Activated CD4-positive, alpha-beta T cell treated with anti-CD3 and anti-CD28 coated beads, Interleukin-2, Interleukin-6, amounts not matched to agents 100 ng/mL and 50 ng/mL, durations not matched to agents 16 hours and 8 hours (primary cell): Measurements from ENCODE around the gene DNAJC7.

Experiments used
- DNase-seq: peaks from one replicate; pipeline ENCODE4 v3.0.0-alpha.2; 2020

Gene DNAJC7

GRCh38 chr17:42016941-42017865 is at the start of gene DNAJC7:
Gene DNAJC7, minus strand, starts transcription at chr17:42017439. Its CDS starts 23 bp downstream, at chr17:42017416.
- peak; percentile 95 for DNase-seq

- no peak for DNase-seq
Observed at GRCh38 chr17:42065201-42065600, 48.0 kb upstream of the DNAJC7 start.

- DNase-seq, result no peak
Observed at GRCh38 chr17:42062681-42063080, 45.4 kb upstream of the DNAJC7 start.

GRCh38 chr17:42061646-42062487 is 44.6 kb upstream of the DNAJC7 start:
- no peak for DNase-seq

GRCh38 chr17:42060231-42060630 is 43.0 kb upstream of the DNAJC7 start:
- DNase-seq, result no peak

- DNase-seq, result no peak
Observed at GRCh38 chr17:42059815-42060214, 42.6 kb upstream of the DNAJC7 start.

GRCh38 chr17:42058063-42058462 is 40.8 kb upstream of the DNAJC7 start:
- DNase-seq, result no peak

GRCh38 chr17:42056635-42057034 is 39.4 kb upstream of the DNAJC7 start:
- no peak for DNase-seq

GRCh38 chr17:42055496-42055895 is 38.3 kb upstream of the DNAJC7 start:
- DNase-seq, result no peak

- no peak for DNase-seq
Observed at GRCh38 chr17:42055027-42055426, 37.8 kb upstream of the DNAJC7 start.

GRCh38 chr17:42053731-42054500 is 36.7 kb upstream of the DNAJC7 start:
- DNase-seq, result no peak

- DNase-seq, result no peak
Observed at GRCh38 chr17:42052346-42052877, 35.2 kb upstream of the DNAJC7 start.

- no peak for DNase-seq
Observed at GRCh38 chr17:42051645-42052044, 34.4 kb upstream of the DNAJC7 start.

GRCh38 chr17:42051013-42051400 is 33.8 kb upstream of the DNAJC7 start:
- DNase-seq, result no peak

- peak; percentile 38 for DNase-seq
Observed at GRCh38 chr17:42050393-42051012, 33.3 kb upstream of the DNAJC7 start, which contains the start of gene C17orf113. Gene C17orf113, minus strand, starts transcription at chr17:42050601. Its CDS starts 7,225 bp downstream, at chr17:42043376.

- DNase-seq, result no peak
Observed at GRCh38 chr17:42049834-42050392, 32.7 kb upstream of the DNAJC7 start.

- DNase-seq, result no peak
Observed at GRCh38 chr17:42047343-42047742, 30.1 kb upstream of the DNAJC7 start.

- DNase-seq, result no peak
Observed at GRCh38 chr17:42045719-42046118, 28.5 kb upstream of the DNAJC7 start.

- DNase-seq, result no peak
Observed at GRCh38 chr17:42042598-42043319, 25.5 kb upstream of the DNAJC7 start.

- no peak for DNase-seq
Observed at GRCh38 chr17:42041619-42042018, 24.4 kb upstream of the DNAJC7 start.

GRCh38 chr17:42040818-42041217 is 23.6 kb upstream of the DNAJC7 start:
- no peak for DNase-seq
